SK-N-SH (cell line): ENCODE data around the gene PCNA. TPM values are rescaled to one million over a fixed set of nuclear protein-coding genes. Genes with fewer than 3 reads are reported as not detected.

Experiments used
- CTCF ChIA-PET: fragments of 300-600, 350-600 bp; formaldehyde crosslinking; extraction: SDS; loops from one replicate; lab custom pipeline; 2021; lab: Yijun Ruan, JAX
- POLR2A ChIA-PET: fragments of 350-600 bp; sonication (Branson Sonifier 250); formaldehyde crosslinking; extraction: SDS; loops from one replicate; lab custom pipeline; 2020; ENCODE audit warnings: antibody characterized with exemption, inconsistent platforms; lab: Yijun Ruan, JAX
- DNase-seq: peaks from one replicate; pipeline ENCODE4 v3.0.0; 2012
- H2AFZ ChIP-seq: fragments of 200-600 bp; sonication (generic); 2 replicates; pipeline ENCODE4 v1.8.1; 2016; ENCODE audit warnings: antibody characterized with exemption, mild to moderate bottlenecking, low read depth
- H3F3A ChIP-seq: fragments of 200-600 bp; sonication (generic); replicated peaks from 2 replicates; pipeline ENCODE3; 2016; ENCODE audit warnings: antibody characterized with exemption, mild to moderate bottlenecking; ENCODE audit not compliant: insufficient read depth
- H3K27ac ChIP-seq, 2 experiments: fragments of 200-500 bp in 1 of 2; fragments of 200-600 bp in 1 of 2; sonication (Bioruptor generic) in 1 of 2; sonication (generic), shearing (Covaris generic) in 1 of 2; 2 replicates each; pipeline versions ENCODE4 v1.5.1 to v1.6.1; 2014 to 2016; ENCODE audit warnings: low read depth in 2 of 2, inconsistent platforms in 1 of 2, low read length in 1 of 2, mild to moderate bottlenecking in 1 of 2, mixed read lengths in 1 of 2
- H3K27me3 ChIP-seq: fragments of 200-600 bp; sonication (generic), shearing (Covaris generic); 2 replicates; pipeline ENCODE4 v1.6.1; 2016; ENCODE audit warnings: mixed run types; ENCODE audit not compliant: insufficient read depth
- H3K36me3 ChIP-seq, 2 experiments: fragments of 200-500 bp in 1 of 2; fragments of 200-600 bp in 1 of 2; sonication (Bioruptor generic) in 1 of 2; sonication (generic) in 1 of 2; replicated peaks in 1 of 2; 2 replicates each; pipeline versions ENCODE3 to v1.5.1; 2014 to 2016; ENCODE audit warnings: low read length in 1 of 2, mild to moderate bottlenecking in 1 of 2; ENCODE audit not compliant: insufficient read depth in 2 of 2, control insufficient read depth in 1 of 2
- H3K4me1 ChIP-seq, 2 experiments: fragments of 200-500 bp in 1 of 2; fragments of 200-600 bp in 1 of 2; sonication (Bioruptor generic) in 1 of 2; sonication (generic), shearing (Covaris generic) in 1 of 2; 2 replicates each; pipeline versions ENCODE4 v1.5.1 to v1.6.1; 2014 to 2016; ENCODE audit warnings: low read depth in 1 of 2, low read length in 1 of 2, mixed run types in 1 of 2; ENCODE audit not compliant: insufficient read depth in 2 of 2, control insufficient read depth in 1 of 2
- H3K4me2 ChIP-seq: fragments of 200-600 bp; sonication (generic), shearing (Covaris generic); 2 replicates; pipeline ENCODE4 v1.6.1; 2017; ENCODE audit warnings: mixed run types
- H3K4me3 ChIP-seq, 2 experiments: fragments of 200-500 bp in 1 of 2; fragments of 200-600 bp in 1 of 2; sonication (Bioruptor generic) in 1 of 2; sonication (generic), shearing (Covaris generic) in 1 of 2; 2 replicates each; pipeline versions ENCODE4 v1.5.1 to v1.8.1; 2014 to 2016; ENCODE audit warnings: low read depth in 2 of 2, inconsistent platforms in 1 of 2, low read length in 1 of 2, mild to moderate bottlenecking in 1 of 2, mixed read lengths in 1 of 2, moderate library complexity in 1 of 2
- H3K79me2 ChIP-seq: fragments of 200-600 bp; sonication (generic); 2 replicates; pipeline ENCODE4 v1.8.1; 2017; ENCODE audit warnings: mild to moderate bottlenecking; ENCODE audit not compliant: insufficient read depth
- H3K9ac ChIP-seq: fragments of 200-600 bp; sonication (generic); 2 replicates; pipeline ENCODE4 v1.6.1; 2017; ENCODE audit warnings: mixed run types
- H3K9me2 ChIP-seq: fragments of 200-600 bp; sonication (generic); 2 replicates; pipeline ENCODE4 v1.6.1; 2017; ENCODE audit warnings: mixed run types
- H3K9me3 ChIP-seq: fragments of 200-600 bp; sonication (generic); 2 replicates; pipeline ENCODE4 v1.6.1; 2017; ENCODE audit warnings: mixed run types, mild to moderate bottlenecking, moderate library complexity
- H4K20me1 ChIP-seq: fragments of 200-600 bp; sonication (generic); 2 replicates; pipeline ENCODE4 v1.6.1; 2017; ENCODE audit warnings: mild to moderate bottlenecking, mixed run types; ENCODE audit not compliant: insufficient read depth
- CTCF ChIP-seq: fragments of 200-600 bp; sonication (generic); IDR thresholded peaks from 2 replicates; pipeline ENCODE4 v1.6.1; 2017; ENCODE audit warnings: antibody characterized with exemption, mild to moderate bottlenecking, moderate library complexity
- TEAD4 ChIP-seq: IDR thresholded peaks from 2 replicates; pipeline ENCODE4 v1.4.0; 2012; ENCODE audit warnings: mild to moderate bottlenecking, borderline replicate concordance; ENCODE audit not compliant: insufficient read depth
- WGBS: methylation state at CpG from one replicate; pipeline ENCODE4 v1.1.6; 2017; ENCODE audit warnings: low lambda C conversion rate; 5-methylcytosine and 5-hydroxymethylcytosine counted together
- polyA plus RNA-seq, 3 experiments: library from polyadenylated mRNA; depleted of rRNA; stranded (reverse); fragments of >200 nt; gene quantifications; 2 replicates each; pipeline ENCODE4 v1.2.3, GENCODE V29; 2012
- small RNA-seq, 7 experiments: library from RNA; depleted of rRNA; stranded (forward); fragments of <200 nt; gene quantifications; one replicate each; pipeline ENCODE3, GENCODE V24; 2012

The PCNA gene
- polyA plus RNA-seq, 1 of the 3 experiments (the other 2 are of a cell fraction), result 185 TPM

- 0 out of 2 replicates have a peak overlapping the region, but pooled peaks have one; percentile 47 for H2AFZ ChIP-seq
Observed at GRCh38 chr20:5065166-5065878, 54.4 kb downstream of the PCNA start.

More at GRCh38 chr20:5065166-5065878, 54.4 kb downstream of the PCNA start:
- no peaks in the 10 kb centered on the region for H4K20me1 ChIP-seq
- DNase-seq, result no peak
- ChIA-PET POLR2A (no interaction called here), CTCF (no interaction called here)
- no peaks in the 10 kb centered on the region for H3K9me2 ChIP-seq
- peaks cover 5% of the 10 kb centered on the region for H3F3A ChIP-seq
- 84% methylated on average over 5 of the region's 7 CpGs for WGBS
- H3K27ac ChIP-seq, result peak overlapping the region in 1 of 2 experiments; percentile 85; a peak in 2 of 4 replicates
- no peaks in the 10 kb centered on the region for H3K9me3 ChIP-seq
- H3K9ac ChIP-seq, result peak overlapping the region; percentile 45
- H3K27me3 ChIP-seq, result no peaks in the 10 kb centered on the region
- H3K4me1 ChIP-seq, result peaks cover 0 to 13% of the 10 kb centered on the region in 2 experiments; a peak in 2 of 4 replicates
- H3K79me2 ChIP-seq, result no peaks in the 10 kb centered on the region
- H3K4me2 ChIP-seq, result peak overlapping the region; percentile 27; the same call in 1 of the 2 replicates
- TF ChIP-seq TEAD4, result no peak
- 0 out of 2 replicates have a peak, but pooled peaks have one; percentile 9 for TF ChIP-seq CTCF
- H3K36me3 ChIP-seq, result no peaks in the 10 kb centered on the region
- H3K4me3 ChIP-seq, result no peak overlapping the region

Small RNA genes lying within 50 kb of the gene (small RNA-seq; reads per million reads assigned to genes)
- 0 reads per million in 7 experiments for gene RF00019
- gene RF00568, result 0 reads per million in 7 experiments
- gene RNA5SP474, result 0.06 to 27.5 (median 2.0) reads per million in 7 experiments

Other genes starting within 250 kb of the PCNA start
- gene SLC23A2, start 118.4 kb downstream of the PCNA start, polyA plus RNA-seq (2012; rRNA removed), result 14.0 and 14.2 TPM in 2 replicates
- gene TMEM230, start 6.9 kb downstream of the PCNA start, polyA plus RNA-seq (2012; rRNA removed), result 165 and 201 TPM in 2 replicates
- gene CDS2, start 7.0 kb upstream of the PCNA start, polyA plus RNA-seq (2012; rRNA removed), result 13.9 and 22.7 TPM in 2 replicates
- 0.13 and 0.44 TPM in 2 replicates for gene PROKR2, start 197.0 kb upstream of the PCNA start, polyA plus RNA-seq (2012; rRNA removed)